Right lobe of liver (tissue), 6 donors: ENCODE measurements around the gene TTC17. TPM values are rescaled to one million over a fixed set of nuclear protein-coding genes. Genes with fewer than 3 reads are reported as not detected.
A peak's percentile ranks its signal among the peaks of the same experiment; 100 is the strongest.

Experiments used
- ATAC-seq, 4 donors: fragments of 200-7000 bp; cut with Tn5 transposase; one replicate each; pipeline ENCODE4 v1.9.1; 2020; ENCODE audit warnings: mild to moderate bottlenecking in 4 of 4, moderate library complexity in 4 of 4
- DNase-seq, 3 donors: peaks; one replicate each; pipeline ENCODE4 v3.0.0-alpha.2; 2020
- H3K27ac ChIP-seq, 3 donors: fragments of 200-600 bp; one replicate each; pipeline ENCODE4 v1.8.0; 2022
- H3K27me3 ChIP-seq, 2 donors: fragments of 200-600 bp; one replicate each; pipeline ENCODE4 v1.8.0; 2022
- H3K36me3 ChIP-seq, 4 donors: fragments of 200-600 bp; sonication (generic) in 1 of 4; one replicate each; pipeline versions ENCODE4 v1.5.1 to v1.8.0; 2017 to 2022; ENCODE audit warnings: control low read depth in 1 of 4
- H3K4me1 ChIP-seq, 4 donors: fragments of 200-600 bp; sonication (generic) in 1 of 4; one replicate each; pipeline versions ENCODE4 v1.5.1 to v1.8.0; 2017 to 2022; ENCODE audit warnings: control low read depth in 1 of 4
- H3K4me3 ChIP-seq, 3 donors: fragments of 200-600 bp; one replicate each; pipeline ENCODE4 v1.8.0; 2022
- H3K9me3 ChIP-seq, 4 donors: fragments of 200-600 bp; sonication (generic) in 1 of 4; one replicate each; pipeline versions ENCODE4 v1.5.1 to v1.8.0; 2017 to 2022; ENCODE audit warnings: control low read depth in 1 of 4
- POLR2A ChIP-seq: fragments of 450-650 bp; IDR thresholded peaks from one replicate; pipeline ENCODE4 v1.6.1; 2017; ENCODE audit warnings: antibody characterized with exemption, mild to moderate bottlenecking
- WGBS: methylation state at CpG from one replicate; pipeline ENCODE4 v1.1.6; 2018; ENCODE audit warnings: low coverage, low lambda C conversion rate; ENCODE audit not compliant: insufficient coverage; ENCODE audit errors: missing lambda C conversion rate; 5-methylcytosine and 5-hydroxymethylcytosine counted together
- intact Hi-C, 2 donors: fragments of 100-400 bp; cut with DNase I; formaldehyde crosslinking; loops; one replicate each; pipeline versions ENCODE4 v1.11.2 to v1.14.1; 2022
- total RNA-seq, 6 experiments: library from RNA; depleted of rRNA in 2 of 6; stranded (reverse); fragments of >200 nt in 2 of 6; fragmentation: NEBNext Ultra II Directional in 3 of 6; extraction: Animal tissue kit (Norgen Biotek cat#: 25700) in 3 of 6; gene quantifications; one replicate each; pipeline versions ENCODE4 v1.1.0 to v1.2.4, GENCODE V29; 2016 to 2023
- TF ChIP-seq, protein P1 (sequence below), 4 donors: fragments of 200-600 bp in 3 of 4; fragments of 450-650 bp in 1 of 4; IDR thresholded peaks; one replicate each; pipeline versions ENCODE4 v1.5.1 to v1.8.0; 2016 to 2022; ENCODE audit warnings: antibody characterized with exemption in 4 of 4, mild to moderate bottlenecking in 2 of 4
- donor health status: DM: no; HTN: yes; CAD: no.
- donor health status: DM: no; HTN: no; CAD: no.
- donor health status: DM: no; HTN: no; CAD: no.
- donor health status: DM: no; HTN: yes; CAD: no.
- donor health status: DM: no; HTN: yes; CAD: no.

The TTC17 gene
- total RNA-seq, 6 experiments from 2014 or later = 33.9 to 70.2 (median 48.5) TPM

DNA sequence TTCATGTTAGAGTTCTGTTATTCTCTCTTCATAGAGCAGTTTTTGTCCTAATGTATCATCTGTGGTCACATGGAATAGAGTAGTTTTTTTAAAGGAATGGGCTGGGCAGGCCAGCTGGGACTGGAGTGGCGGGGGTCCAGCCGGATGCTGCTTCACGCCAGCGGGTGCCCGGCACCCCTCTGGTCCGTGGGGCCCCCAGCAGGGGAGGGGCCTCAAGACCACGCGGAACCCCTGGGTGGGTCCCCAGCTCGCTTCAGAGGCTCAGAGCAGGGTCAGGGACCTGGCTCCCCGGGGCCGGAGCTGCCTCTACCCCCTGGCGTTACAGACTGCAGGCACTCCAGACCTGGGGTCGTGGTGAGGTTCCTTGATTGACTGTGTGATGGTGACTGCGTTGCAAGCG lies 162.8 kb downstream of the TTC17 start:
- TF ChIP-seq POLR2A = no peak
- DNase-seq (no peak), ATAC-seq (peak in 1 of 4 donors; percentile 32)
- Histone ChIP-seq H3K27ac (no peak overlapping the region), H3K27me3 (no peaks in the 10 kb centered on the region), H3K9me3 (no peaks in the 10 kb centered on the region), H3K4me1 (no peaks in the 10 kb centered on the region), H3K36me3 (no peaks in the 10 kb centered on the region), H3K4me3 (no peak overlapping the region)
- intact Hi-C loops = no loop called here
- WGBS = no CpG with 5 or more reads among the region's 15 CpGs

DNA sequence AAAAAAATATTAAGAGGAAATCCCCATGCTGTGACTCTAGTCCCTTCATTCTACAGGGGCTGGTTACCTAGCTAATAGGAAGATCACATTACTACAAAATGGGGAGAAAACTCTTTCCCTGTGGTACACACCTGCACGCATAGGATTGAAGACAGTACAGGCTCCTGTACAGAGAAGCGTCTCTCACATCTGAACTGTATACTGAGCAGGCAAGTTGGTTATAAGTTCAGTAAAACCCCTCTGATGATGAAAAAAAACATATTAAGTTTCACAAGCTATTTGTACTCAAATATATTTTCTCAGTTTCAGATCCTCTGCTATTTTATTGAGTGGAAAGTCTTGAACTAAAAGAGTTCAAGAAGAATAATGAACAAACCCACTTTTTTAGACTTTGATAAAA lies 164.9 kb downstream of the TTC17 start:
- intact Hi-C loops = no loop called here
- TF ChIP-seq, protein P1, sequence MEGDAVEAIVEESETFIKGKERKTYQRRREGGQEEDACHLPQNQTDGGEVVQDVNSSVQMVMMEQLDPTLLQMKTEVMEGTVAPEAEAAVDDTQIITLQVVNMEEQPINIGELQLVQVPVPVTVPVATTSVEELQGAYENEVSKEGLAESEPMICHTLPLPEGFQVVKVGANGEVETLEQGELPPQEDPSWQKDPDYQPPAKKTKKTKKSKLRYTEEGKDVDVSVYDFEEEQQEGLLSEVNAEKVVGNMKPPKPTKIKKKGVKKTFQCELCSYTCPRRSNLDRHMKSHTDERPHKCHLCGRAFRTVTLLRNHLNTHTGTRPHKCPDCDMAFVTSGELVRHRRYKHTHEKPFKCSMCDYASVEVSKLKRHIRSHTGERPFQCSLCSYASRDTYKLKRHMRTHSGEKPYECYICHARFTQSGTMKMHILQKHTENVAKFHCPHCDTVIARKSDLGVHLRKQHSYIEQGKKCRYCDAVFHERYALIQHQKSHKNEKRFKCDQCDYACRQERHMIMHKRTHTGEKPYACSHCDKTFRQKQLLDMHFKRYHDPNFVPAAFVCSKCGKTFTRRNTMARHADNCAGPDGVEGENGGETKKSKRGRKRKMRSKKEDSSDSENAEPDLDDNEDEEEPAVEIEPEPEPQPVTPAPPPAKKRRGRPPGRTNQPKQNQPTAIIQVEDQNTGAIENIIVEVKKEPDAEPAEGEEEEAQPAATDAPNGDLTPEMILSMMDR (IDR thresholded peaks at IDR 0.05) = no peak
- TF ChIP-seq POLR2A = no peak
- ATAC-seq (no peak), DNase-seq (no peak)
- WGBS = 58% methylated on average over 2 of the region's 2 CpGs
- no peak overlapping the region for H3K4me3 ChIP-seq
- no peaks in the 10 kb centered on the region for H3K4me1 ChIP-seq
- no peak overlapping the region for H3K27ac ChIP-seq
- no peaks in the 10 kb centered on the region for H3K36me3 ChIP-seq
- no peaks in the 10 kb centered on the region for H3K9me3 ChIP-seq
- no peaks in the 10 kb centered on the region for H3K27me3 ChIP-seq

DNA sequence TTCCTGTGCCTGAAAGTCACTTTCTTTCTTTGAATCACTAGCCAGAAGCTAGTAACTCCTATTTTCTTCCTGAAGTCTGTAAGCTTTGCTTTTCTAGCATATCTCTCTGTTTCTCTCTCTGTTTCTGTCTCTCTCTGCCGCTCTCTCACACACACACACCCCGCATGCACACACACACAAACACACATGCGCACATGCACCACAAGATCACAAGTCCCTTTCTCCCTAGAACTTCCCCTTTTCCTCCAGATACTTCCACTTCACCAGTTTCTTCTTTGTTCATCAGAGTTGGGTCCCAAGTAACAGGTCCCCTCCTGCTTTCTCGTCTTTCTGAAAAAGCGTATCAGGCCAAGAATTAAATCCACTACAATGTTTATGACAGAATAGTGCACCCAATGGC lies 173.3 kb downstream of the TTC17 start:
- Histone ChIP-seq H3K27ac (no peak overlapping the region), H3K36me3 (no peaks in the 10 kb centered on the region), H3K27me3 (no peaks in the 10 kb centered on the region), H3K4me3 (no peak overlapping the region), H3K4me1 (no peaks in the 10 kb centered on the region), H3K9me3 (no peaks in the 10 kb centered on the region)
- TF ChIP-seq POLR2A = no peak
- TF ChIP-seq, protein P1 (IDR thresholded peaks at IDR 0.05) = no peak
- DNase-seq (no peak), ATAC-seq (peak in 1 of 4 donors; percentile 28)
- intact Hi-C loops = no loop called here
- WGBS = 61% methylated on average over 5 of the region's 5 CpGs

DNA sequence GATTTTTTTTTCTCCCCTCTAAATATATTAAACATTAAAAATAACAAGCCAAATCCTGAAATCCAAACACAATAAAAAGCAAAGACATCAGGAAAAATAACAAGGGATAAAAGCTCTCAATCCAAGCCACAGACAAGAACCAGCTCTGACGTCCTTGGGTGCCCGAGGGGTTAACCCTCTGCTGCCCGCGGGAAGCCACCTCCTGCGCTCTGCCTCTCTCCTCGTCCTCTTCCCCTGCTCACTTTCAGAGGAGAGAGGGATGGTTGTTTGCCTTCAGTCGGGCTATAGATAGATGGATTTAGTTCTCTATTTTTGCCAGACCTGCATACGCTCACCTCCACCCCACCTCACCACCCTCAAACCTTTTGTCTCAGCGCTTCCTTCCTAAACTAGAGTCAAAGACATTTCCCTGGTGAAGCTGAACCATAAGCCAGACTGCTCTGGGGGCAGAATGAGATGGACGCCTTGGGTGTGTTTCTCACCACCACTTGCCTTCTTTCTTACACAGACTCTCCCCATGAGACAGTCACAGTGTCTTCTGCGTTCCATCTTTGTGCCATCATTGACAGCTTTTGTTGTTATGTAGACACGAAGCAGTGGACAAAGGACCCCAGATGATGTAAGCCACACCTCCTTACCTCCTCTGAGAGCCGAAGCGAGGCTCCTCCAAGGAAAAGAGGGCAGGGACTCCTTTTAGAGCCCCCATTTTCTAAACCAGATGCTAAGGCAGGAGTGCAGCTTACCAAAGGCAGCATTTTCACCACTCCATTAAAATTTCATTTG lies 179.3 kb downstream of the TTC17 start:
- no peak for TF ChIP-seq POLR2A
- TF ChIP-seq, protein P1 (IDR thresholded peaks at IDR 0.05) = no peak
- DNase-seq (no peak), ATAC-seq (no peak)
- H3K9me3 ChIP-seq = no peaks in the 10 kb centered on the region
- no peak overlapping the region for H3K27ac ChIP-seq
- H3K4me3 ChIP-seq = no peak overlapping the region
- no peaks in the 10 kb centered on the region for H3K27me3 ChIP-seq
- intact Hi-C loops = no loop called here
- no peaks in the 10 kb centered on the region for H3K4me1 ChIP-seq
- 16% methylated on average over 14 of the region's 14 CpGs for WGBS
- H3K36me3 ChIP-seq = no peaks in the 10 kb centered on the region

DNA sequence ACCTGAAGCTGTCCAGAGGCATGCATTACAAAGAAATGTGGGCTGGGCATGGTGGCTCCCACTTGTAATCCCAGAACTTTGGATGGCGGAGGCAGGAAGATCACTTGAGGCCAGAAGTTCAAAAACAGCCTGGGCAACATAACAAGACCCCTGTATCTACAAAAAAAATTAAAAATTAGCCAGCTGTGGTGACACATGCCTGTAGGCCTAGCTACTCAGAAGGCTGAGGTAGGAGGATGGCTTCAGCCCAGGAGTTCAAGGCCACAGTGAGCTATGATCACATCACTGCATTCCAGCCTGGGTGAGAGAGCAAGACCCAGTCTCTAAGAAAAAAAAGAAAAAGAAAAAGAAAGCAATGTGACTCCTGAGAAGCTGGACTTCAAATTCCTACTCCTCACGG lies 183.3 kb downstream of the TTC17 start:
- TF ChIP-seq, protein P1 (IDR thresholded peaks at IDR 0.05) = no peak
- TF ChIP-seq POLR2A = no peak
- no peaks in the 10 kb centered on the region for H3K9me3 ChIP-seq
- H3K27ac ChIP-seq = no peak overlapping the region
- intact Hi-C loops = no loop called here
- DNase-seq = no peak
- ATAC-seq = no peak
- no peaks in the 10 kb centered on the region for H3K36me3 ChIP-seq
- H3K27me3 ChIP-seq = no peaks in the 10 kb centered on the region
- H3K4me3 ChIP-seq = no peak overlapping the region
- H3K4me1 ChIP-seq = no peaks in the 10 kb centered on the region
- WGBS = 89% methylated on average over 2 of the region's 2 CpGs
